ENCODE results near the gene CD1B. TPM values are rescaled to one million over a fixed set of nuclear protein-coding genes. Genes with fewer than 3 reads are reported as not detected.
"Not testable (repeated sequence)": the region's sequence is repeated elsewhere in the genome, so short reads cannot be mapped to it uniquely, and the experiment has no call there.

Gene CD1B
- total RNA-seq (not detected), polyA plus RNA-seq (ENCODE audit: insufficient read length in 2 of 2) (not detected)
- long read RNA-seq, donor 1 = 0 reads
- long read RNA-seq, donor 2 = 0 reads
- long read RNA-seq, donor 3 = 0 reads
- long read RNA-seq, donor 4 = 0 reads

- no peak for DNase-seq (ENCODE audit: low read depth in 4 of 6, low spot score in 6 of 6)
- no peaks in the 10 kb centered on the region for H3K4me1 ChIP-seq (ENCODE audit: control insufficient read depth, insufficient read depth, low read length)
- H3K36me3 ChIP-seq (ENCODE audit: control insufficient read depth, insufficient read depth, low read length) = no peaks in the 10 kb centered on the region
- H3K4me3 ChIP-seq (ENCODE audit: low read depth, low read length) = no peak within 1 kb of the TSS
- no CpG with 5 or more reads among the region's 2 CpGs for WGBS (ENCODE audit: insufficient coverage)
- no peaks in the 10 kb centered on the region for H3K9me3 ChIP-seq (ENCODE audit: control insufficient read depth, insufficient read depth, low read length)
- H3K27ac ChIP-seq (ENCODE audit: low read depth, low read length) = no peak within 1 kb of the TSS
- H3K27me3 ChIP-seq (ENCODE audit: control insufficient read depth, insufficient read depth, low read length) = no peaks in the 10 kb centered on the region
Measured at GRCh38 chr1:158331481-158332150, at the start of gene CD1B. TSS of gene CD1B (minus strand) at chr1:158331531. CDS start at chr1:158331423, 108 bp downstream.

GRCh38 chr1:158374860-158375259 is 43.5 kb upstream of the CD1B start:
- H3K27me3 ChIP-seq (ENCODE audit: control insufficient read depth, insufficient read depth, low read length) = no peaks in the 10 kb centered on the region

GRCh38 chr1:158374101-158374500 is 42.8 kb upstream of the CD1B start:
- not testable (repeated sequence) for H3K9me3 ChIP-seq (ENCODE audit: control insufficient read depth, insufficient read depth, low read length); H3K36me3 ChIP-seq (ENCODE audit: control insufficient read depth, insufficient read depth, low read length); DNase-seq (ENCODE audit: low read depth in 4 of 6, low spot score in 6 of 6); H3K4me1 ChIP-seq (ENCODE audit: control insufficient read depth, insufficient read depth, low read length); H3K27ac ChIP-seq (ENCODE audit: low read depth, low read length); H3K27me3 ChIP-seq (ENCODE audit: control insufficient read depth, insufficient read depth, low read length); H3K4me3 ChIP-seq (ENCODE audit: low read depth, low read length)
- 98% methylated on average over 16 of the region's 25 CpGs for WGBS (ENCODE audit: insufficient coverage)

More at GRCh38 chr1:158374860-158375259, 43.5 kb upstream of the CD1B start:
- Histone ChIP-seq H3K27ac (ENCODE audit: low read depth, low read length) (no peak overlapping the region), H3K4me3 (ENCODE audit: low read depth, low read length) (no peak overlapping the region), H3K9me3 (ENCODE audit: control insufficient read depth, insufficient read depth, low read length) (peaks cover 2% of the 10 kb centered on the region), H3K4me1 (ENCODE audit: control insufficient read depth, insufficient read depth, low read length) (no peaks in the 10 kb centered on the region), H3K36me3 (ENCODE audit: control insufficient read depth, insufficient read depth, low read length) (no peaks in the 10 kb centered on the region)
- WGBS (ENCODE audit: insufficient coverage) = no CpG with 5 or more reads among the region's 1 CpG
- DNase-seq (ENCODE audit: low read depth in 4 of 6, low spot score in 6 of 6) = no peak

GRCh38 chr1:158371188-158371953 is 40.0 kb upstream of the CD1B start:
- 81% methylated on average over 3 of the region's 6 CpGs for WGBS (ENCODE audit: insufficient coverage)
- Histone ChIP-seq H3K9me3 (ENCODE audit: control insufficient read depth, insufficient read depth, low read length) (peaks cover 2% of the 10 kb centered on the region), H3K4me1 (ENCODE audit: control insufficient read depth, insufficient read depth, low read length) (no peaks in the 10 kb centered on the region), H3K27me3 (ENCODE audit: control insufficient read depth, insufficient read depth, low read length) (no peaks in the 10 kb centered on the region), H3K36me3 (ENCODE audit: control insufficient read depth, insufficient read depth, low read length) (no peaks in the 10 kb centered on the region), H3K4me3 (ENCODE audit: low read depth, low read length) (no peak overlapping the region), H3K27ac (ENCODE audit: low read depth, low read length) (no peak overlapping the region)
- no peak for DNase-seq (ENCODE audit: low read depth in 4 of 6, low spot score in 6 of 6)

- no peak overlapping the region for H3K4me3 ChIP-seq (ENCODE audit: low read depth, low read length)
- H3K27me3 ChIP-seq (ENCODE audit: control insufficient read depth, insufficient read depth, low read length) = no peaks in the 10 kb centered on the region
- no peak overlapping the region for H3K27ac ChIP-seq (ENCODE audit: low read depth, low read length)
- no peak for DNase-seq (ENCODE audit: low read depth in 4 of 6, low spot score in 6 of 6)
- no peaks in the 10 kb centered on the region for H3K9me3 ChIP-seq (ENCODE audit: control insufficient read depth, insufficient read depth, low read length)
- no peaks in the 10 kb centered on the region for H3K36me3 ChIP-seq (ENCODE audit: control insufficient read depth, insufficient read depth, low read length)
- H3K4me1 ChIP-seq (ENCODE audit: control insufficient read depth, insufficient read depth, low read length) = no peaks in the 10 kb centered on the region
Measured at GRCh38 chr1:158366783-158367182, 35.5 kb upstream of the CD1B start.

GRCh38 chr1:158362941-158363340 is 31.6 kb upstream of the CD1B start:
- no peak for DNase-seq (ENCODE audit: low read depth in 4 of 6, low spot score in 6 of 6)
- Histone ChIP-seq H3K4me1 (ENCODE audit: control insufficient read depth, insufficient read depth, low read length) (no peaks in the 10 kb centered on the region), H3K27ac (ENCODE audit: low read depth, low read length) (no peak overlapping the region), H3K27me3 (ENCODE audit: control insufficient read depth, insufficient read depth, low read length) (no peaks in the 10 kb centered on the region), H3K9me3 (ENCODE audit: control insufficient read depth, insufficient read depth, low read length) (no peaks in the 10 kb centered on the region), H3K4me3 (ENCODE audit: low read depth, low read length) (no peak overlapping the region), H3K36me3 (ENCODE audit: control insufficient read depth, insufficient read depth, low read length) (no peaks in the 10 kb centered on the region)
- WGBS (ENCODE audit: insufficient coverage) = no CpG with 5 or more reads among the region's 1 CpG

- Histone ChIP-seq H3K27me3 (ENCODE audit: control insufficient read depth, insufficient read depth, low read length) (no peaks in the 10 kb centered on the region), H3K4me1 (ENCODE audit: control insufficient read depth, insufficient read depth, low read length) (no peaks in the 10 kb centered on the region), H3K27ac (ENCODE audit: low read depth, low read length) (no peak overlapping the region), H3K36me3 (ENCODE audit: control insufficient read depth, insufficient read depth, low read length) (no peaks in the 10 kb centered on the region), H3K4me3 (ENCODE audit: low read depth, low read length) (no peak overlapping the region), H3K9me3 (ENCODE audit: control insufficient read depth, insufficient read depth, low read length) (no peaks in the 10 kb centered on the region)
- WGBS (ENCODE audit: insufficient coverage) = 63% methylated on average over 1 of the region's 1 CpG
- no peak for DNase-seq (ENCODE audit: low read depth in 4 of 6, low spot score in 6 of 6)
Measured at GRCh38 chr1:158362482-158362881, 31.2 kb upstream of the CD1B start.

GRCh38 chr1:158357441-158357840 is 26.1 kb upstream of the CD1B start:
- Histone ChIP-seq H3K36me3 (ENCODE audit: control insufficient read depth, insufficient read depth, low read length) (no peaks in the 10 kb centered on the region), H3K27ac (ENCODE audit: low read depth, low read length) (no peak overlapping the region), H3K4me1 (ENCODE audit: control insufficient read depth, insufficient read depth, low read length) (no peaks in the 10 kb centered on the region), H3K9me3 (ENCODE audit: control insufficient read depth, insufficient read depth, low read length) (no peaks in the 10 kb centered on the region), H3K27me3 (ENCODE audit: control insufficient read depth, insufficient read depth, low read length) (no peaks in the 10 kb centered on the region), H3K4me3 (ENCODE audit: low read depth, low read length) (no peak overlapping the region)
- WGBS (ENCODE audit: insufficient coverage) = no CpG with 5 or more reads among the region's 1 CpG
- DNase-seq (ENCODE audit: low read depth in 4 of 6, low spot score in 6 of 6) = no peak

GRCh38 chr1:158356616-158357015 is 25.3 kb upstream of the CD1B start:
- H3K4me3 ChIP-seq (ENCODE audit: low read depth, low read length) = no peak overlapping the region
- WGBS (ENCODE audit: insufficient coverage) = no CpG with 5 or more reads among the region's 3 CpGs
- DNase-seq (ENCODE audit: low read depth in 4 of 6, low spot score in 6 of 6) = no peak
- no peak overlapping the region for H3K27ac ChIP-seq (ENCODE audit: low read depth, low read length)
- no peaks in the 10 kb centered on the region for H3K27me3 ChIP-seq (ENCODE audit: control insufficient read depth, insufficient read depth, low read length)
- H3K36me3 ChIP-seq (ENCODE audit: control insufficient read depth, insufficient read depth, low read length) = no peaks in the 10 kb centered on the region
- no peaks in the 10 kb centered on the region for H3K9me3 ChIP-seq (ENCODE audit: control insufficient read depth, insufficient read depth, low read length)
- no peaks in the 10 kb centered on the region for H3K4me1 ChIP-seq (ENCODE audit: control insufficient read depth, insufficient read depth, low read length)

Measured in spinal cord (tissue), 10 donors.